HEK293 (cell line): ENCODE measurements around the gene SLC25A44.

Experiments used
- CTCF ChIA-PET: fragments of 350-600 bp; formaldehyde crosslinking; extraction: SDS; loops from one replicate; lab custom pipeline; 2021; ENCODE audit warnings: antibody characterized with exemption; lab: Yijun Ruan, JAX
- POLR2A ChIA-PET: fragments of 300-600 bp; formaldehyde crosslinking; extraction: SDS; loops from one replicate; lab custom pipeline; 2020; ENCODE audit warnings: antibody characterized with exemption, inconsistent platforms; lab: Yijun Ruan, JAX
- H3K27ac ChIP-seq: fragments of 200-500 bp; sonication (Bioruptor generic); 2 replicates; pipeline ENCODE4 v1.5.1; 2014; ENCODE audit warnings: low read depth, low read length, control low read depth, inconsistent platforms; ENCODE audit errors: extremely low read depth
- H3K36me3 ChIP-seq, 2 experiments: fragments of 200-500 bp in 1 of 2; sonication (Bioruptor generic) in 1 of 2; 1 replicate in 1 of 2; 2 replicates in 1 of 2; pipeline ENCODE4 v1.5.1; 2014 to 2017; ENCODE audit warnings: inconsistent platforms in 2 of 2, low read length in 2 of 2; ENCODE audit not compliant: control insufficient read depth in 2 of 2, insufficient read depth in 1 of 2
- H3K4me1 ChIP-seq: fragments of 200-500 bp; sonication (Bioruptor generic); 2 replicates; pipeline ENCODE4 v1.5.1; 2014; ENCODE audit warnings: mild to moderate bottlenecking, low read length, inconsistent platforms; ENCODE audit not compliant: control insufficient read depth, insufficient read depth
- H3K4me3 ChIP-seq: 2 replicates; pipeline ENCODE4 v1.5.1; 2011; ENCODE audit warnings: low read depth, mild to moderate bottlenecking, control low read depth, low read length, moderate library complexity
- H3K9me3 ChIP-seq: fragments of 200-500 bp; sonication (Bioruptor generic); 2 replicates; pipeline ENCODE4 v1.5.1; 2014; ENCODE audit warnings: low read depth, low read length, inconsistent platforms; ENCODE audit not compliant: control insufficient read depth, insufficient read depth
- FEZF1 ChIP-seq: fragments of 450-650 bp; formaldehyde crosslinking; IDR thresholded peaks from 2 replicates; pipeline ENCODE4 v1.5.1; 2016; ENCODE audit warnings: missing biosample characterization, missing genetic modification characterization
- GLI2 ChIP-seq: fragments of 450-650 bp; formaldehyde crosslinking; IDR thresholded peaks from 2 replicates; pipeline ENCODE4; 2017; ENCODE audit warnings: missing biosample characterization, missing genetic modification characterization, low read depth, borderline replicate concordance
- IKZF3 ChIP-seq: fragments of 450-650 bp; IDR thresholded peaks from 2 replicates; pipeline ENCODE4 v1.5.0; 2018; ENCODE audit warnings: missing biosample characterization, mild to moderate bottlenecking, missing genetic modification characterization, moderate library complexity
- MEIS1 ChIP-seq: sonication (generic); formaldehyde crosslinking; IDR thresholded peaks from 2 replicates; pipeline ENCODE4 v1.8.1; 2022; ENCODE audit warnings: missing genetic modification reagents, mild to moderate bottlenecking, borderline replicate concordance
- ZBTB8A ChIP-seq: fragments of 450-650 bp; formaldehyde crosslinking; IDR thresholded peaks from 2 replicates; pipeline ENCODE4 v1.5.1; 2016; ENCODE audit warnings: missing biosample characterization, missing genetic modification characterization
- ZNF10 ChIP-seq: fragments of 450-650 bp; formaldehyde crosslinking; IDR thresholded peaks from 2 replicates; pipeline ENCODE4 v1.5.1; 2017; ENCODE audit warnings: missing biosample characterization, missing genetic modification characterization
- ZNF157 ChIP-seq: fragments of 450-650 bp; formaldehyde crosslinking; IDR thresholded peaks from 2 replicates; pipeline ENCODE4 v1.5.1; 2016; ENCODE audit warnings: missing biosample characterization, missing genetic modification characterization
- ZNF175 ChIP-seq: fragments of 450-650 bp; formaldehyde crosslinking; IDR thresholded peaks from 2 replicates; pipeline ENCODE4 v1.5.1; 2016; ENCODE audit warnings: missing biosample characterization, missing genetic modification characterization
- ZNF211 ChIP-seq: fragments of 450-650 bp; formaldehyde crosslinking; IDR thresholded peaks from 2 replicates; pipeline ENCODE4 v1.5.1; 2016; ENCODE audit warnings: low read depth, missing biosample characterization, missing genetic modification characterization
- ZNF239 ChIP-seq: fragments of 450-650 bp; formaldehyde crosslinking; IDR thresholded peaks from 2 replicates; pipeline ENCODE4 v1.5.1; 2016; ENCODE audit warnings: missing biosample characterization, missing genetic modification characterization
- ZNF248 ChIP-seq: fragments of 450-650 bp; formaldehyde crosslinking; IDR thresholded peaks from 2 replicates; pipeline ENCODE4 v1.5.1; 2017; ENCODE audit warnings: missing biosample characterization, missing genetic modification characterization
- ZNF335 ChIP-seq: fragments of 450-650 bp; formaldehyde crosslinking; conservative IDR thresholded peaks from 2 replicates; pipeline ENCODE4 v1.5.1; 2016; ENCODE audit warnings: missing biosample characterization, missing genetic modification characterization
- ZNF362 ChIP-seq: fragments of 450-650 bp; formaldehyde crosslinking; IDR thresholded peaks from 2 replicates; pipeline ENCODE4 v1.5.1; 2016; ENCODE audit warnings: missing biosample characterization, missing genetic modification characterization
- ZNF391 ChIP-seq: fragments of 450-650 bp; formaldehyde crosslinking; IDR thresholded peaks from 2 replicates; pipeline ENCODE4 v1.5.1; 2016; ENCODE audit warnings: low read depth, missing biosample characterization, missing genetic modification characterization, borderline replicate concordance
- ZNF473 ChIP-seq: fragments of 450-650 bp; formaldehyde crosslinking; IDR thresholded peaks from 2 replicates; pipeline ENCODE4 v1.5.1; 2017; ENCODE audit warnings: missing biosample characterization, missing genetic modification characterization
- ZNF488 ChIP-seq: fragments of 450-650 bp; formaldehyde crosslinking; IDR thresholded peaks from 2 replicates; pipeline ENCODE4 v1.5.1; 2016; ENCODE audit warnings: missing biosample characterization, missing genetic modification characterization
- ZNF514 ChIP-seq: fragments of 450-650 bp; formaldehyde crosslinking; IDR thresholded peaks from 2 replicates; pipeline ENCODE4 v1.5.1; 2016; ENCODE audit warnings: missing biosample characterization, missing genetic modification characterization
- ZNF600 ChIP-seq: fragments of 450-650 bp; formaldehyde crosslinking; IDR thresholded peaks from 2 replicates; pipeline ENCODE4 v1.5.1; 2016; ENCODE audit warnings: missing biosample characterization, missing genetic modification characterization
- ZNF660 ChIP-seq: fragments of 450-650 bp; IDR thresholded peaks from 2 replicates; pipeline ENCODE4 v1.5.1; 2018; ENCODE audit warnings: missing biosample characterization, mild to moderate bottlenecking, missing genetic modification characterization
- ZNF677 ChIP-seq: fragments of 450-650 bp; IDR thresholded peaks from 2 replicates; pipeline ENCODE4 v1.5.0; 2018; ENCODE audit warnings: missing biosample characterization, mild to moderate bottlenecking, missing genetic modification characterization, moderate library complexity
- ZNF768 ChIP-seq: fragments of 450-650 bp; formaldehyde crosslinking; IDR thresholded peaks from 2 replicates; pipeline ENCODE4 v1.5.1; 2018; ENCODE audit warnings: missing biosample characterization, mild to moderate bottlenecking, missing genetic modification characterization
- ZNF777 ChIP-seq: fragments of 450-650 bp; formaldehyde crosslinking; IDR thresholded peaks from 2 replicates; pipeline ENCODE4 v1.5.1; 2017; ENCODE audit warnings: missing biosample characterization, missing genetic modification characterization, borderline replicate concordance
- TF ChIP-seq, protein P1 (sequence below): fragments of 450-650 bp; formaldehyde crosslinking; IDR thresholded peaks from 2 replicates; pipeline ENCODE4 v1.5.1; 2016; ENCODE audit warnings: missing biosample characterization, missing genetic modification characterization
- TF ChIP-seq, protein P2 (sequence below): fragments of 450-650 bp; formaldehyde crosslinking; optimal IDR thresholded peaks from 2 replicates; pipeline ENCODE3; 2016; ENCODE audit warnings: missing biosample characterization, mild to moderate bottlenecking, missing genetic modification characterization
- TF ChIP-seq, protein P3 (sequence below): fragments of 450-650 bp; formaldehyde crosslinking; IDR thresholded peaks from 2 replicates; pipeline ENCODE4 v1.5.1; 2016; ENCODE audit warnings: missing biosample characterization, missing genetic modification characterization, borderline replicate concordance

Gene SLC25A44

DNA sequence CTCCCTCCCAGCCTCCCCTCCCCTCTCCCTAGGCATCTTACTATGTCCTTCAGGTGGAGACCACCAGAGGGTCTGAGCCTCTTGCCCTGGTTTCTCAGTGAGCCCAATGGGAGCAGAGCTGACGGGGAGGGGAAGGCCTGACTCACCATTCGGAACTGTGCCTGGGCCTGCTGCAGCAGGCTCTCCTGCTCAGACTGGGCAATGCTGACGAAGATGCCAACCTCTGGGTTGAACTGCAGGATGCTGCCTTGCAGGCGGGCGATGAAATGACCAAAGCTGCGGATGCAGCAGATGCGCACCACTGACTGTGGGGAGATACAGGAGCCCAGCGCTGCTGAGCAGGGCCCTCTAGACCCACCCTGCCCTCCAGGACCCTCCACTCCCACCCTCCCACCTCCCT, 65.0 kb downstream of the SLC25A44 start:
- H3K36me3 ChIP-seq, result peaks cover 50 to 90% of the 10 kb centered on the region in 2 experiments
- CTCF ChIA-PET, result interaction anchor here (0.5 to 0.7 kb wide), 2 partner anchors 86 to 320 kb away, joined by 4 to 5 read pairs; no protein-coding TSS in a partner anchor
- no peak overlapping the region for H3K4me3 ChIP-seq
- H3K27ac ChIP-seq, result no peak overlapping the region
- H3K9me3 ChIP-seq, result no peaks in the 10 kb centered on the region
- no peaks in the 10 kb centered on the region for H3K4me1 ChIP-seq
- TF ChIP-seq ZNF777 (tag by site-specific recombination) (no peak), ZNF600 (tag by site-specific recombination) (no peak), IKZF3 (tag by site-specific recombination) (no peak), ZNF335 (tag by site-specific recombination) (no peak), FEZF1 (tag by site-specific recombination) (no peak), ZNF514 (tag by site-specific recombination) (no peak), ZBTB8A (tag by site-specific recombination) (no peak), ZNF362 (tag by site-specific recombination) (no peak)
- TF ChIP-seq, protein P1, sequence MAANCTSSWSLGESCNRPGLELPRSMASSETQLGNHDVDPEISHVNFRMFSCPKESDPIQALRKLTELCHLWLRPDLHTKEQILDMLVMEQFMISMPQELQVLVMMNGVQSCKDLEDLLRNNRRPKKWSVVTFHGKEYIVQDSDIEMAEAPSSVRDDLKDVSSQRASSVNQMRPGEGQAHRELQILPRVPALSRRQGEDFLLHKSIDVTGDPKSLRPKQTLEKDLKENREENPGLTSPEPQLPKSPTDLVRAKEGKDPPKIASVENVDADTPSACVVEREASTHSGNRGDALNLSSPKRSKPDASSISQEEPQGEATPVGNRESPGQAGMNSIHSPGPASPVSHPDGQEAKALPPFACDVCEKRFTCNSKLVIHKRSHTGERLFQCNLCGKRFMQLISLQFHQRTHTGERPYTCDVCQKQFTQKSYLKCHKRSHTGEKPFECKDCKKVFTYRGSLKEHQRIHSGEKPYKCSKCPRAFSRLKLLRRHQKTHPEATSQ (tag by site-specific recombination), result no peak
- TF ChIP-seq, all 188 proteins: peak for 0
- POLR2A ChIA-PET, result no interaction called here

GRCh38 chr1:156259805-156260204, 65.9 kb downstream of the SLC25A44 start:
- no peaks in the 10 kb centered on the region for H3K4me1 ChIP-seq
- CTCF ChIA-PET, result interaction anchor here (0.6 to 1.2 kb wide), 5 partner anchors 9 to 169 kb away, joined by 3 read pairs; no protein-coding TSS in a partner anchor
- no peaks in the 10 kb centered on the region for H3K9me3 ChIP-seq
- H3K4me3 ChIP-seq, result no peak overlapping the region
- H3K27ac ChIP-seq, result no peak overlapping the region
- H3K36me3 ChIP-seq, result peaks cover 53 to 89% of the 10 kb centered on the region in 2 experiments
- POLR2A ChIA-PET, result interaction anchor here (0.7 to 1.2 kb wide), 3 partner anchors 11 to 22 kb away, joined by 3 to 6 read pairs (median 3); partner anchors contain the start of genes PAQR6 and SMG5
- TF ChIP-seq ZNF660 (tag by site-specific recombination) (no peak), ZNF473 (tag by site-specific recombination) (no peak), ZNF239 (no peak), ZNF768 (tag by site-specific recombination) (no peak), ZNF488 (tag by site-specific recombination) (no peak), ZNF248 (no peak), ZNF391 (tag by site-specific recombination) (no peak), MEIS1 (no peak), ZNF211 (tag by site-specific recombination) (no peak), ZNF677 (tag by site-specific recombination) (no peak), ZNF157 (no peak), ZNF175 (tag by site-specific recombination) (no peak), GLI2 (tag by site-specific recombination) (no peak), ZNF10 (tag by site-specific recombination) (no peak)
- TF ChIP-seq, protein P2, sequence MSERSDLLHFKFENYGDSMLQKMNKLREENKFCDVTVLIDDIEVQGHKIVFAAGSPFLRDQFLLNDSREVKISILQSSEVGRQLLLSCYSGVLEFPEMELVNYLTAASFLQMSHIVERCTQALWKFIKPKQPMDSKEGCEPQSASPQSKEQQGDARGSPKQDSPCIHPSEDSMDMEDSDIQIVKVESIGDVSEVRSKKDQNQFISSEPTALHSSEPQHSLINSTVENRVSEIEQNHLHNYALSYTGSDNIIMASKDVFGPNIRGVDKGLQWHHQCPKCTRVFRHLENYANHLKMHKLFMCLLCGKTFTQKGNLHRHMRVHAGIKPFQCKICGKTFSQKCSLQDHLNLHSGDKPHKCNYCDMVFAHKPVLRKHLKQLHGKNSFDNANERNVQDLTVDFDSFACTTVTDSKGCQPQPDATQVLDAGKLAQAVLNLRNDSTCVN (tag by site-specific recombination), result no peak
- TF ChIP-seq, protein P3, sequence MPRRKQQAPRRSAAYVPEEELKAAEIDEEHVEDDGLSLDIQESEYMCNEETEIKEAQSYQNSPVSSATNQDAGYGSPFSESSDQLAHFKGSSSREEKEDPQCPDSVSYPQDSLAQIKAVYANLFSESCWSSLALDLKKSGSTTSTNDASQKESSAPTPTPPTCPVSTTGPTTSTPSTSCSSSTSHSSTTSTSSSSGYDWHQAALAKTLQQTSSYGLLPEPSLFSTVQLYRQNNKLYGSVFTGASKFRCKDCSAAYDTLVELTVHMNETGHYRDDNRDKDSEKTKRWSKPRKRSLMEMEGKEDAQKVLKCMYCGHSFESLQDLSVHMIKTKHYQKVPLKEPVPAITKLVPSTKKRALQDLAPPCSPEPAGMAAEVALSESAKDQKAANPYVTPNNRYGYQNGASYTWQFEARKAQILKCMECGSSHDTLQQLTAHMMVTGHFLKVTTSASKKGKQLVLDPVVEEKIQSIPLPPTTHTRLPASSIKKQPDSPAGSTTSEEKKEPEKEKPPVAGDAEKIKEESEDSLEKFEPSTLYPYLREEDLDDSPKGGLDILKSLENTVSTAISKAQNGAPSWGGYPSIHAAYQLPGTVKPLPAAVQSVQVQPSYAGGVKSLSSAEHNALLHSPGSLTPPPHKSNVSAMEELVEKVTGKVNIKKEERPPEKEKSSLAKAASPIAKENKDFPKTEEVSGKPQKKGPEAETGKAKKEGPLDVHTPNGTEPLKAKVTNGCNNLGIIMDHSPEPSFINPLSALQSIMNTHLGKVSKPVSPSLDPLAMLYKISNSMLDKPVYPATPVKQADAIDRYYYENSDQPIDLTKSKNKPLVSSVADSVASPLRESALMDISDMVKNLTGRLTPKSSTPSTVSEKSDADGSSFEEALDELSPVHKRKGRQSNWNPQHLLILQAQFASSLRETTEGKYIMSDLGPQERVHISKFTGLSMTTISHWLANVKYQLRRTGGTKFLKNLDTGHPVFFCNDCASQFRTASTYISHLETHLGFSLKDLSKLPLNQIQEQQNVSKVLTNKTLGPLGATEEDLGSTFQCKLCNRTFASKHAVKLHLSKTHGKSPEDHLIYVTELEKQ (tag by site-specific recombination), result no peak
